Mesothelial cell of epicardium (in vitro differentiated cells): Measurements from ENCODE around the gene MAPT. TPM values are rescaled to one million over a fixed set of nuclear protein-coding genes. Genes with fewer than 3 reads are reported as not detected.
"Not testable (repeated sequence)": the region's sequence is repeated elsewhere in the genome, so short reads cannot be mapped to it uniquely, and the experiment has no call there.

Source experiments
- DNase-seq, 2 experiments: peaks; one replicate each; pipeline ENCODE4 v3.0.0; 2021; ENCODE audit warnings: low spot score in 2 of 2; ENCODE audit not compliant: unreplicated experiment in 2 of 2
- H3K27ac Mint-ChIP-seq: 2 replicates; pipeline ENCODE4 v1.8.0; 2021; ENCODE audit warnings: mixed read lengths
- H3K27me3 Mint-ChIP-seq: 2 replicates; pipeline ENCODE4 v1.8.0; 2021; ENCODE audit warnings: low read depth, mixed read lengths
- H3K36me3 Mint-ChIP-seq: 2 replicates; pipeline ENCODE4 v1.8.0; 2021; ENCODE audit warnings: mixed read lengths
- H3K4me1 Mint-ChIP-seq: 2 replicates; pipeline ENCODE4 v1.8.0; 2021; ENCODE audit warnings: mixed read lengths
- H3K4me3 Mint-ChIP-seq: 2 replicates; pipeline ENCODE4 v1.8.0; 2021; ENCODE audit warnings: mild to moderate bottlenecking, moderate library complexity, mixed read lengths
- H3K9me3 Mint-ChIP-seq: 2 replicates; pipeline ENCODE4 v1.8.0; 2021; ENCODE audit warnings: mixed read lengths
- CTCF ChIP-seq: fragments of 200-600 bp; sonication (generic); IDR thresholded peaks from one replicate; pipeline ENCODE4 v1.5.0; 2021; ENCODE audit warnings: antibody characterized with exemption; ENCODE audit not compliant: unreplicated experiment
- total RNA-seq: library from RNA; stranded (reverse); gene quantifications from 3 replicates; pipeline ENCODE4 v1.2.1, GENCODE V29; 2021

Gene MAPT
- total RNA-seq, 1 donor from 2014 or later = 2.8 TPM

GRCh38 chr17:46012506-46013079 is 118.2 kb downstream of the MAPT start:
- no peak for DNase-seq
- Mint-ChIP-seq H3K36me3 (no peaks in the 10 kb centered on the region), H3K4me3 (no peak overlapping the region), H3K27ac (no peak overlapping the region), H3K4me1 (peaks cover 10% of the 10 kb centered on the region), H3K9me3 (no peaks in the 10 kb centered on the region), H3K27me3 (no peaks in the 10 kb centered on the region)
- no peak for TF ChIP-seq CTCF

GRCh38 chr17:46013127-46013501 is 118.8 kb downstream of the MAPT start:
- no peaks in the 10 kb centered on the region for H3K27me3 Mint-ChIP-seq
- TF ChIP-seq CTCF = no peak
- no peak for DNase-seq
- no peak overlapping the region for H3K4me3 Mint-ChIP-seq
- no peaks in the 10 kb centered on the region for H3K9me3 Mint-ChIP-seq
- no peaks in the 10 kb centered on the region for H3K36me3 Mint-ChIP-seq
- H3K27ac Mint-ChIP-seq = no peak overlapping the region
- H3K4me1 Mint-ChIP-seq = peaks cover 10% of the 10 kb centered on the region

- Mint-ChIP-seq H3K36me3 (peaks cover 2% of the 10 kb centered on the region), H3K9me3 (no peaks in the 10 kb centered on the region), H3K4me3 (no peak overlapping the region), H3K27ac (no peak overlapping the region), H3K27me3 (no peaks in the 10 kb centered on the region), H3K4me1 (peaks cover 10% of the 10 kb centered on the region)
- DNase-seq = no peak
- no peak for TF ChIP-seq CTCF
These were observed 119.3 kb downstream of the MAPT start for GRCh38 chr17:46013502-46014165.

GRCh38 chr17:46019408-46019925 is 125.1 kb downstream of the MAPT start:
- H3K27ac Mint-ChIP-seq, H3K27me3 Mint-ChIP-seq, H3K9me3 Mint-ChIP-seq, H3K4me3 Mint-ChIP-seq, DNase-seq, H3K4me1 Mint-ChIP-seq: not testable (repeated sequence)
- H3K36me3 Mint-ChIP-seq = peaks cover 22% of the 10 kb centered on the region

- no peaks in the 10 kb centered on the region for H3K9me3 Mint-ChIP-seq
These were observed 125.8 kb downstream of the MAPT start for GRCh38 chr17:46020023-46020761.

More at GRCh38 chr17:46020023-46020761, 125.8 kb downstream of the MAPT start:
- H3K36me3 Mint-ChIP-seq = peaks cover 22% of the 10 kb centered on the region
- no peaks in the 10 kb centered on the region for H3K4me1 Mint-ChIP-seq
- H3K4me3 Mint-ChIP-seq = no peak overlapping the region
- DNase-seq = no peak
- H3K27me3 Mint-ChIP-seq = no peaks in the 10 kb centered on the region
- H3K27ac Mint-ChIP-seq = no peak overlapping the region
- no peak for TF ChIP-seq CTCF
